Measurements from ENCODE around the gene RIPOR3.
"Not testable (repeated sequence)": the region's sequence is repeated elsewhere in the genome, so short reads cannot be mapped to it uniquely, and the experiment has no call there.

The RIPOR3 gene

DNA sequence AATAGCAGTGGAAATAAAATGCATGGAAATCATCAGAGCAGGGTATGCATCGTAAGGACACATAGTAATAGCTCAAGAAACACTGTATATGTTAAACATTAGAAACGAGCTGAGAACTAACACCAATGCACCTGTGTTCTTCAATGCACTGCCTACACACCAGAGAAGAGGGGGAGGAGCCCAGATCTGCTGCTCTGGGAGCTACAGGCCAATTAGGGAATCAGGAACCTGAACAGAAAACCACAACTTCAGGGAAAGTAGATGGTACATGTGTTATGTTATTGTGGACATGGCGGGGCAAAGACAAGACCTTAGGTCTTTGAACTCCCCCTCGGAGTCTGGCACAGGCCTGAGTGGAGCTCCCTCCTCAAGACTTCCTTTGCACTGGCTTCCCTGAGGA, 39.7 kb downstream of the RIPOR3 start:
- DNase-seq, result no peak

DNA sequence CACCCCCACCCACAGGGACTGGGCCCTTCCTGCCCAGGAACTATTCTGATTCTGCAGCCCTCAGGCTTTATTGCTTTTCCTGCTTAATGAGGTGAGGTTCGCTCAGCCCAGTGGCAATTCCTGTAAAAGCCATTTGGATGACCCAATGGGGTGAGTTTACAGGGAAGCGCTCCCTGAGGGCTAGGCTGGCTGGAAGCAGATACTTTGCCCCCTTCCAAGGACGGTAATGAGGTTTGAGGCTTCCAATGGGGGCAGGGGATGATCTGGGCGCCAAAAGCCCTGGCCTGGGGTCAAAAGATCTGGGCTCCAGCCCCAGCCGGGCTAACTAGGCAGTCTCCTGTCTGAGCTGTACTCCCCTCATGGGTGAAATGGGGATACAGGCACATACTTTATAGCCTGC, 41.8 kb downstream of the RIPOR3 start:
- DNase-seq, result no peak

DNA sequence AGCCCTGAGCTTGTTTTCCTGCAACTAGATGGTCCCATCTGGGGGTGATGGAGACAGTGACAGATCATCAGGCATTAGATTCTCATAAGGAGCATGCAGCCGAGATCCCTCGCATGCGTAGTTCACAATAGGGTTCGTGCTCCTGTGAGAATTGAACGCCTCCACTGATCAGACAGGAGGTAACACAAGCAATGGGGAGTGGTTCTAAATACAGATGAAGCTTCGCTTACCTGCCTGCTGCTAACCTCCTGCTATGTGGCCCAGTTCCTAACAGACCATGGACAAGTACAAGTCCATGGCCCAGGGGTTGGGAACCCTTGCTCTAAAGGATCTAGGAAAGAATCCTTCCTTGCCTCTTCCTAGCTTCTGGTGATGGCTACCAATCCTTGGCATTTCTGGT, 42.7 kb downstream of the RIPOR3 start:
- DNase-seq, result no peak

DNA sequence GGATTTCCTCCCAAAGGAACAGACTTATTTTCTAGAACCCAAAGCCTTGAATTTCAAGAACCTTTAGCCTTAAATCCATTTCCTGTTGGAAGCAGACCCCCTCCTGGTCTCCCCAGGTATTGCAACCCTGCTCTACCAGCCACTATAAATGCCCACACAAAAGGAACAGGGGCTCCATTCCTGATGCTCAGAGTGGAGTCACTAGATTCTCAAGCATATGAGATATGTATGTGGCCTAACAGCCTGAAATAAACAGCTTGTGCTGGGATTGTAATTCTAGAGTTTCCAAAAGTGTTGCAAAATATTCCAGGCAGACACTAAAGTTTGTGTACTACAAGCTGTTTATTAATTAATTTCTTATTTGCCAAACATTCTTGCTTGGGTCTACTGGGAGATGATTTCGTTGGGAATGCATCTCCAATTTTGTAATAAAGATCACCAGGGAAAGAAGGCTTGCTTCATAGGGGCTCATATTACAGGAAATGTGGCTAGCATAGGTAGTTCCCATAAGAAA, 44.8 kb downstream of the RIPOR3 start:
- DNase-seq, result no peak

DNA sequence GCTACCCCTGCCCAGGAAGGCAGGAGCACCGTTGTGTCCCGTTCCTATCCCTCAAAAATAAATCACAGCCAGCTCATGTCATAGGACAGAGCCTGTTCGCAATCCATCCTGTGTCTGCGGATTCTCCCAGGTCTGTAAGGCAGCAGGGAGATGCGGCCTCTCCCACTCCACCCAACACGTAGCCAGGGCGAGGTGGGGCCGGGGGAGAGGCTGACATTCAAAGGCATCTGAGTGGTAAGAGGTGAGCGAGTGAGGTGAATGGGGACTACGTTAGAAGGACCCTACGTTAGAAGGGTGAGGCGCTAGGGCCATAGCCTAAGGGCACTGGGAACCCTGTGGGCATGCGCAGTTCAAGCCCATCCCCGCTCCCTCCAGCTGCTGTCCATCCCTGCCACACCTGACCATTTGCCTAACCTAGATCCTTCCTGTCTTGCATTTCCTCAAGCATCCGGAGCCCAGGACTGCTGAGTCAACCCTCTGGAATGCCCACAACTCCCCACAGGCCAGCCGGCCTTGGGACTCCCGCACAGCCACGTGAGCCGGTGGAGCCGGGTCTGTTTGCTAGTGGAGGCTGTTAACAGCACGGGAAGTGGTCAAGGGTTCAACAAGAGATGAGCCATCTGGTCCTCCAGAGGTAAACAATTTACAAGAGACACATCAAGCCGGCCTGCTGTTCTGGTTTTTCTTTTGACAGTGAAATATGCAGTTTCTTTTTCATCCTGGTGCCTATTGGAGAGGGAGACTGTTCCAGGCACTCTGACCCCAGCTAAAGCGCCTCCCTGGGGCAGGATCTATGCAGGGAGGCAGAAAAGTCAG, 45.9 kb downstream of the RIPOR3 start:
- DNase-seq, result no peak

DNA sequence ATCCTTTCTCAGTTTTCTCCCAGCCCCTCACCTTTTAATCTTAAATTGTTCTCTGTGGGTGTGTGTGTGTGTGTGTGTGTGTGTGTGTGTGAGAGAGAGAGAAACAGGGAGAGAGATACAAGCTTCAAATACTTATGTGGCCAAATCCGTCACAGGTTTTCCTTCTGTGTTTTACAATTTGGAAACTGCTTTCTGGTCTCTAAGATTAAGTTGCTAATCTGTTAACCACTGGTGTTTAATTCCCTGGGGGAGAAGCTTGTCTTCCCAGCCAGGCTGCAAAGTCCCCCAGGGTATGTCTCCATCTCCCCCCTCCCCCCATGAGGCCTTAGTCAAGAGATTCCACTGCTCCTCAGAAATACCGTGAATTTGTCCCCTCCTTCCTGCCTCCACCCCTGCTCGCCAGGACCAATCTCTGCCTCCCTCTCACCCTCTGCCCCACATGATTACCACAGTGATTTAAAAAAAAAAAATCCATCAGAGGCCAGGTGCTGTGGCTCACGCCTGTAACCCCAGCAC, 49.0 kb downstream of the RIPOR3 start:
- no peak for DNase-seq

DNA sequence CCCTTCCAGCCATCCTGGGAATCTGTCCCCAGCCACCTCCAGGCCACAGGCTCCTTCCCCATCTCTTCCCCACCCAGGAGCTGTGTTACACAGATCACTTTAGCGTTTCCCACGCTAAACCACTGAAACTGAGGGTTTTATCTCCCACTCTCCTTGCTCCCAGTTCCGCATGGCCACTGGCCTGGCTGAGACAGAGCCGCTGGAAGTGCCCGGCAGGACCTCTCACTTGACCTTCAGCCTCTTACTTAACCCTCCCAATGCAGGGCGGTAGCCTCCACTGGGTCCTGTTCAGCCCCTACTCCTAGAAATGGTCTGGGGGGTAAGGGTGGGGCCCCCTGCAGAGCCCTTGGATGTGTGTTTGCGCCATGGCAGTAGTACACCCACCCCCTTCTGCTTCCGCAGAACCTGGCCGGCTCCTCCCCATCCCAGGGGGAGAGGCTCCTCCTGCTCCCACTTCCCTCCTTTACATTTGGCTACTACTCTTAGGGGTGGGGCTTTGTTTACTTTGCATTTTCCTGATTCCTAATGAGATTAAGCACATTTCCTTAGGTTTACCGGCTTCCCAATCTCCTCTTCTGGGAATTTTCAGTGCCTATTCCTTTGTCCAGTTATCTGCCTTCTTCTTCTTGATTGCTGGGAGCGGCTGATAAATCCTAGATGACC, 49.6 kb downstream of the RIPOR3 start:
- DNase-seq, result not testable (repeated sequence)

DNA sequence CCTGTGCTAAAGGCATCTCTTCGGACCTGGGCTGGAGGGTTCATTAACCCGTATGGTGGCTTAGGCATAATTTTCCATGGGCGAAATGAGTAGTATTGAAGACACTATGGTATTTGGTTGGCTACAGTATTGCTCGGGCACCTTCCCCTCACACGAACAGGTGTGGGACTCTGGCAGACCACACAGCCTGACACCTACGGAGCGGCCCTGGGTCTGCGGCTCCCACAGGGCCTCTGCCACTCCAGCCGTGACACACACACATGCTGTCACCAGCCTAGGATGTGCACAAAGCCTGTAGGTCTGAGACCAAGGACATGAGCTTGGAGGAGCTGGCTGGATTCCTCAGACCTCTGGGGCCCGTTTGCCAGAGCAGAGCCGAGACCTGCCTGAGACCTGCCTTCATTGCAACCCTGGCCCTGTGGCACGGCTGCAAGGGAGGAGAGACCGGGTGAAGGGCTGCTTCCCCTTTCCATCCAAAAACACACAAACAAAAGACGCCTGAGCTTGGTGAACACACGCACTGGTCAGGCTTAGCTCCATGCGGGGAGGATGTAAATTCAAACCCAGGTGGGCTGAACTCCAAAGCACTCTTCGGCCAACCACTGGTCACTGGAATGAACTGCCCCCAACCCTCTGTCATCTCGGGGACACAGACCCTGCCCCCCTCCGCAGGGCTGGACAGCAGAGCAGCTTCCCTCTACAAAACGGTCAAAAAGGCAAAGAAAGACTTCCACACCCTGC, 51.2 kb downstream of the RIPOR3 start:
- not testable (repeated sequence) for DNase-seq

DNA sequence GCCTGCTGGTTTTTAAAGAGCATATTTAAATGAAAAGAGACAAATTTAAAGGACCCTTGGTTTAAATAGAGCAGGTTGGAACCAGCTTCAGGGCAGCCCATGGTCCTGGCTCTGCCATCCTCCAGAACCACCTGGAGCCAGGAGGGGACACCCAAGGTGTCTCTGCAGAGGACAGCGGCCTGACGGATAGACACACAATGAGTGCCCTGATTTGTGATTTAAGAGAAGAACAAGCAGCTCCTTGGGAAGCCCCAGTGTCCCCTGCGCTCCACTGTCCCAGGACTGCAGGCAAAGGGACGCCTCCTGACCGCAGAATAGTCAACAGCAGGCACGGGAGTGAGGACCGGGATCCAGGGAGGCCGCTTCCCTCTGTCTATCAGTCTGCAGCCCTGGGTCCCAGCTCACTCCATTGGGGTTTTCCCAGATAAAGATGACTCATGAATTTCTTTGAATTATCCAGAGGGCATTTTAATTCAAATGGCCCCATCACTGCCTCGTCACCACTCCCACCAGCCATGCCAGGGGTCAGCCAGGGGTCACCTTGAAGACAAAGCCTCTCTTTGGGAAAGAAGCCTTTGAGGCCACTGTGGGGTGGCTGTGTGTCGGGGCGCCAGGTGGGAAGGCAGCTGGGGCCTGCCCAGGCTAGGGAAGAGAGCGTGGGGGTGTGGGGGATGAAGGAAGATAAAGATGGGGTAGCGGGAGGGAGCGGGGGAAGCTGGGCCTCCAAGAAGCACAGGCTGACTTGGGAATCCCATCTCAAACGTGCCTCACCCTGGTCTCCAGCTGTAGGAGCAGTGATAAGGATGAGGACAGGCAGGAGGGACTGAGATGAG, 53.1 kb downstream of the RIPOR3 start:
- not testable (repeated sequence) for DNase-seq

DNA sequence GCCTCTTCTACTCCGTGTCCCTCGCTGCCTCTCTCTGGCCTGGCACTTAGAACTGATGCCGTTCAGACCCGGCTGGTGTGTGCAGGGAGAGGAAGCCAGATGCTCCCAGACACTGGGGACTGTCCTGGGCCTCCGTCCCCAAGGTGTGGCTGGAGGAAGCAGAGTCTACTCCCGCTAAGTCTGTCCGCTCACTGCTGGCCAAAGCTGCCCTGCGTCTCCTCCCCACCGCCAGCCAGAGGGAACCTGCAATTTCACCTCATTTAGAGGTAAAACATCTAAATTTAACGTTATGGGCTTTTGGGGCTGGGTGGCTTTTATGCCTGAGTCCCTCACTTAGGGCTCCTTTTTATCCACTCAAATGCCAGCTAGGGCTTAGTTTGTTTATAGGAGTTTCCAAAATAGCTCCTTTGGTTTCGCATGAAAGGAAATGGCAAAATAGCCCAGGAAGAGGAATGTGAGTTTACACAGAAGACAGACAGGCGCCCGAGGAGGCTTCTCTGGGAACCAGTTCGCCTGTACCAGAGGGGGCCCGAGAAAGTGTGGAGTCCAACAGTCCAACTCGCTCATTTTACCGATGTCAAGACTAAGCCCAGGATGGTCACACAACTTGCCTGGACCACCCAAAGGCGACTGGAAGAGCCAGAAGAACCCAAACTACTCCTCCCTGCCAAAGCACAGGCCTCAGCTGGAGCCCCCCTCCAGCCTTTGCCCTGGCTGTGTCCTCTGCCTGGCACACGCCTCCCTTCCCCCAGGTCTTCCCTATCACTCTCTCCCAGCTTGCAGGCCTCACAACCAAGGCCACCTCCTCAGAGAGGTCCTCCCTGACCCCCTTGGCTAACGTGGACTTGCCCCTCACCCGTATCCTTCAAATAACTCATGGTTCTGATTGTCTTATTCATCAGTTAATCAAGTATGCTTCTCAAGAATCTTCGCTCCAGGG, 54.5 kb downstream of the RIPOR3 start:
- no peak for DNase-seq

DNA sequence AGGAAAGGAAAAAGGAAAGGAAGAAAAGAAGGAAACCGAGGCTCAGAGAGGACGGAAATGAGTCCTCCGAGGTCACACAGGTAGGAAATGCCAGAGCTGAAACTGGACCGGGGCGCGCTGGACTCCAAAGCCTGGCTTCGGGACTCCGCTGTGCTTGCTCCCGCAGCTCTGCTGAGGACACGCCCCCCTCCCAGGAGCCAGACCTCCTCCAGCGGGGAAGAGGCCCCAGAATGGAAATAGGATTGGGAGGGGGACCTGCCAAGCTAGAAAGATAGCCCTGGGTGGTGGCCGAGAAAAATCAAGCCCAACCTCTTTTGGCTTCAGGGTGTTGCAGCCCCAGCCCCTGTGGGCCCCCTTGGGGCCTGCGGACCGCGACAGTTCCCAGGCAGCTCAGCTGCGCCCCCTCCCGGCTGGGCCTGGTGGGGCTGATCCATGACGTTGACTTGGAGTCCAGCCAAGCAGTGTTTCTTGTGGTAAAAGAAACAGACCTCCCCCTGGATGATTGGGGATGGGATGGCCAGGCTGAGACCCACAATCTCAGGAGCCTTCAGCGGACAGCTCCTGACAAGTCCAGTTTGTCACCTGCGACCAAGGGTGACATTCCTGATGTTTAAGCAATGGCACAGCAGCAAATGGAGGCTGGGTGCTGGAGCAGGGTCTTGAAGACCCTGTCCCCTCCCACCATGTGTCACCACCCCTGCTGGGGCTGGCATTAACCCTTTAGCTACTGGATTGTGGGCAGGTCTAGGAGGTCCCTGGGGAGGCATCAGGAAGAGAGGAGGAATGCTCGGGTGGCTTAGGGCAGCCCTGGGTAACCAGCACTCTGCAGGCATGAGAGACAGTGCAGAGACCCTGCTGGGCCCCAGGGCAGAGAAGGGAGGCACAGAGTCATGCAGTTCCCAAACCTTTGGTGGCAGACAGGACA, 55.4 kb downstream of the RIPOR3 start:
- DNase-seq, result peak; percentile 62

DNA sequence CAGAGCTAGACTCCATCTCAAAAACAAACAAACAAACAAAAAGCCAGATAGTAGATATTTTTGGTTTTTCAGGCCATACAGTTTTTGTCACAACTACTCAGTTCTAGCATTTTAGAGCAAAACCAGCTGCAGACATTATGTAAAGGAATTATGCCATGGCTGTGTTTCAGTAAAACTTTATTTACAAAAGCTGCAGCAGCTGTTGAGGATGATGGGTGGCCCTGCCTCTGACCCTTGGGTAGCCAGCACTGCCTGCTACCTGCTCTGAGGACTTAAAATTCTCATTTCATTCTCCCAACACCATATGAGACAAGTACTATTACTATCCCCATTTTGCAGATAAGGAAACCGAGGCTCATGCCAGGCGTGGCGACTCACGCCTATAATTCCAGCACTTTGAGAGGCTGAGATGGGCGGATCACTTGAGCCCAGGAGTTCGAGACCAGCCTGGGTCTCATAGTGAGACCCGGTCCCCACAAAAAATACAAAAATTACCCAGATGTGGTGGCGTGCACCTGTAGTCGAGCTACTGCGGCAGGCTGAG, 56.3 kb downstream of the RIPOR3 start:
- no peak for DNase-seq

DNA sequence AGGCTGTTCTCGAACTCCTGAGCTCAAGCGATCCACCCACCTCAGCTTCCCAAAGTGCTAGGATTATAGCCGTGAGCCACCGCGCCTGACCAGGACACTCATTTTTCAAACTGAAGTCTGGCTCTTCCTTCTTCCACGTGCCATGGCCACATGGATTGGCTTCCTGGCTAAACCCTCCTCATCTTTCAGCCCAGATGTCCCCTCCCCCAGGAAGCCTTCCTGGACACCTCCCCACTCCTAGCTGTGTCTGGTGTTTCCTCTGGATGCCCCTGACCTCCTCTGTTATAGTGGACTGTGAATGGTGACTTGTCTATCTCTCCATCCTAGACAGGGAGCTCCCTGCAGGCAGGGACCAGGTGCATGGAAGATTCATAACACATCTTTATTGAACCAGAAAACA, 57.2 kb downstream of the RIPOR3 start:
- DNase-seq, result no peak

DNA sequence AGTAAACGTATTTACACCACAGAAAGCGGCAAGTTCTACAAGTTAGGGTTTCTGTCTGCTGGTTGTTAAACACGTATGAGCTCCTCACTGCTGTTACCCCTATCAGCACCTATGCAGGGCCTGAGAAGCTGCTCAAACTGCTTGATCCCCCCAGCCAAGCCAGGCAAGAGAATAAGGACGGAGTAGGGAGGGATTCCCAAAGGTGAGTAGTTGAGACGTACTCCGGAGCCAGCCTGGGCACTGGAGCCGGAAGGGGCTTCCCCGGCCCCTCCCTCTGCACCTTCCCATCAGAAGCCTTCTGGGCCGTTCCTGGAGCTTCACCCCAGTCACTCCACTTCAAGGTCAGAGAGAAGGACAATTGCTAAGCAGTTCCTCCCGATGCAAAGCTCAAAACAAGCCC, 58.0 kb downstream of the RIPOR3 start:
- no peak for DNase-seq

DNA sequence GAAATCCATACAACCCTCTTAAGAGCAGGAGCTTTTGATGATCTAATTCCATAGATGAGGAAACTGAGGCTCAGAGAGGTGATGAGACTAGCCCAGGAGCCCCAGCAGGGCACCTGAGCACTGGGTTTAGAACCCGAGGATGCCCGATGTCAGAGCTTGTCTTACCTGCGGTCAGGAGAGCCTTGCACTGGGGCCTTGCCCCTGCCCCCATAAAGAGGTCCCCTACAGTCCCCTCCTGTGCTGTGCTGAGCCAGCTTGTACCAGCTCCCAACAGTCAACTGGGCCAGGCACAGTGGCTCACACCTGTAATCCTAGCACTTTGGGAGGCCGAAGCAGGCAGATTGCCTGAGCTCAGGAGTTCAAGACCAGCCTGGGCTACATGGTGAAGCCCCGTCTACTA, 58.6 kb downstream of the RIPOR3 start:
- no peak for DNase-seq

DNA sequence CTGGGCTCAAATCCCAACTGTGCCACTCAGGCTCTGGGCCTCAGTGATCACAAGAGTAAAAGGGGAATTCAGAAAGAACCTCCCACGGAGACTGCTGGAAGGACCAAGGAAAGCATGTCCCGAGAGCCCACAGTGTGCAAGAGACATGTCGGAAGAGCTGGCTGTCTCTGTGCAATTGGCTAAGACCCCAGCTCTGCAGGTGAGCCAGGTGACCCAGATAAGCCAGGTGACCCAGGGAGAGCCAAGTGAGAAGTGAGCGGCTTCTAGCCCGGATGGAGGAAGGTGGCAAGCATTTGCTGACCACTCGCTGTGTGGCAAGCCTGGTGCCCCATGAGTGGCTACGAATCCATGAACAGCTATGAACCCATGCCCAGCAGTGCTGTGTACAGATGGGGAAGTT, 59.1 kb downstream of the RIPOR3 start:
- no peak for DNase-seq

DNA sequence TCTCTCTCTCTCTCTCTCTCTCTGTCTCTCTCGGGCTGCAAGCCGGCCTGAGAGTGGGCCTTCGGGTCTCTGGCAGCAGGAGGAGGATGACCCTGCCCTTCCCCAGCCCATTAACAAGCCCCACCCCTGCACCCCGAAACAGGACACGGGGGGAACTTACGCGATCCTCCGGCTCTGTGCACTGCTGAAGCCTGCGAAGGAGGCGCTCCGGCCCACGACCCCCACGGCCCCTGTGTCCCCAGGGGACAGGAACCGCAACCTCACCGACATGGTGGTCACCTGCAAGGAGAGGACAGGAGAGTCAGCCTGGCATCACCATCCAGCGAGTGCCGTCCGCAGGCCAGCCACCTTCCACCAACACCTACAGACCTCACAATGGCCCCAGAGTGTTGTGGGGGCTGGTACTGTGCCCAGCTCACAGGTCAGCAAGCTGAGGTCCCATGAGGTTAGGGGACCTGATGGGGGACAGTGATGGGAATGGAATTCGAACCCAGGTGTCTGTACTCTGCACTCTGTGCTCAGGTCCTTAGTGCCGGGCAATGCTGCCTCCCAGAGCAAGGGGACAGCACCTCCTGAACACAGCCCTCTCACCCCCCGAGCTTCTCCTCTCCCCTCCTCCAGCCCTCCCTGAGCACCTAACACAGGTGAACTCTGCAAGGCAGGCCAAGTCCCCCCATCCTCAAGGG, 60.6 kb downstream of the RIPOR3 start:
- DNase-seq, result no peak

DNA sequence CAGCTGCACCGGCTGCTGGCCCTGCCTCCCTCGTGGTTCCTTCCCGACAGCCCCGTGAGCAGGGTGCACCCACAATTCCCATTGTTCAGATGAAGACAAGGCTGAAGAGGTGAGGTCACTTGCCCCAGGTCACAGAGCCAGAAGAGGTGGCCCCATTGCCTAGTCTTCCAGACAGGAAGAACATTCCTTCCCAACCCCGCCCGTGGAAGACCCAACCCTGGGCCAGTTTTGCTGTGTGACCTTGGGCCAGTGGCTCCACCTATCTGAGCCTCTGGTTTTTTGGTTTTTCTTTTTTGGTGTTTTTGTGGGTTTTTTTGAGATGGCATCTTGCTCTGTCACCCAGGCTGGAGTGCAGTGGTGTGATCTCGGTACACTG, 61.7 kb downstream of the RIPOR3 start:
- no peak for DNase-seq

All from activated CD4-positive, alpha-beta T cell treated with anti-CD3 and anti-CD28 coated beads, Interleukin-10, Interleukin-2, amounts not matched to agents 100 ng/mL and 50 ng/mL, durations not matched to agents 16 hours and 8 hours (primary cell).